ENCODE results near the gene PPM1J. TPM values are rescaled to one million over a fixed set of nuclear protein-coding genes. Genes with fewer than 3 reads are reported as not detected.

The PPM1J gene
- total and polyA plus RNA-seq, 9 of the 15 experiments (the other 6 are each of a cell fraction or from before 2014, with no cell fraction given), result 0.25 to 10.5 (median 4.2) TPM

DNA sequence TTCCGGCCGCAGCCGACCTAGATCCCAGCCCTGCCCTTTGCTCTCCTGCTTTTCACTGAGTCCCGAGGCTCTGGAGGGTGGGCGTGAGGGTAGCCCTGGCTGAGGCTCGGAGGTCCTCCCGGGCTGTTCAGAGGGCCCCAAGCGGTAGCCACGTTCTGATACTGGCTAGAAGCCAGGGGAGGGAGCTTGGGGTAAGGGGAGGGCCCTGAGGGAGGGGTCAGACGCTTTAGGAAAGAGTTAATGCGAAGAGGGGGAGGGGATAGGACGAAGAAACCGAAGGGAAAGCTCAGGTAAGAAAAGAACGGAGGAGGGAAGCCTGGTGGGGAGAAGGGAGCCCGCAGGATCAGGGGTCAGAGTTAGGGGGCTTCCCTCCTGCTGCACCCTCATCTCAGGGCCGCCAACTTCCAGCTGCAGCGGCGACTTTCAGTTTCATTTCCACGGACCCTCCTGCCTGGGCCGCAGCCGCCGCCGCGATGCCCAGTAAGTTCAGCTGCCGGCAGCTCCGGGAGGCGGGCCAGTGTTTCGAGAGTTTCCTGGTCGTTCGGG lies 40.6 kb downstream of the PPM1J start, which contains the start of gene MOV10 (continued):
- TF ChIP-seq ZNF609 (CRISPR knock-in tag; IDR thresholded peaks at IDR 0.05; ENCODE audit: borderline replicate concordance) (0 out of 2 replicates have a peak, but pooled peaks have one; percentile 59), EP400 (IDR thresholded peaks at IDR 0.05) (peak; percentile 83), NR2F6 (CRISPR knock-in tag; IDR thresholded peaks at IDR 0.05) (peak; percentile 60; the same call in 1 of the 2 replicates), EWSR1 (IDR thresholded peaks at IDR 0.05; ENCODE audit: borderline replicate concordance, low read depth, partially characterized antibody) (no peak), SP1 (CRISPR knock-in tag; IDR thresholded peaks at IDR 0.05) (peak; percentile 61; the same call in 1 of the 2 replicates), HDGF (IDR thresholded peaks at IDR 0.05) (peak; percentile 76; the same call in 1 of the 2 replicates), TFAM (CRISPR knock-in tag; conservative IDR thresholded peaks at IDR 0.05) (no peak), TAF7 (tag; IDR thresholded peaks at IDR 0.05) (peak; percentile 54; the same call in 1 of the 2 replicates), NR2C2 (CRISPR knock-in tag; IDR thresholded peaks at IDR 0.05) (peak; percentile 53; the same call in 1 of the 2 replicates), NR2C2 (tag; IDR thresholded peaks at IDR 0.05) (peak; percentile 77), ZNF449 (CRISPR knock-in tag; IDR thresholded peaks at IDR 0.05) (0 out of 2 replicates have a peak, but pooled peaks have one; percentile 9)
- TF ChIP-seq, protein P1, sequence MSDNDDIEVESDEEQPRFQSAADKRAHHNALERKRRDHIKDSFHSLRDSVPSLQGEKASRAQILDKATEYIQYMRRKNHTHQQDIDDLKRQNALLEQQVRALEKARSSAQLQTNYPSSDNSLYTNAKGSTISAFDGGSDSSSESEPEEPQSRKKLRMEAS (CRISPR knock-in tag; IDR thresholded peaks at IDR 0.05), result peak; percentile 23; the same call in 1 of the 2 replicates
- TF ChIP-seq, protein P2, sequence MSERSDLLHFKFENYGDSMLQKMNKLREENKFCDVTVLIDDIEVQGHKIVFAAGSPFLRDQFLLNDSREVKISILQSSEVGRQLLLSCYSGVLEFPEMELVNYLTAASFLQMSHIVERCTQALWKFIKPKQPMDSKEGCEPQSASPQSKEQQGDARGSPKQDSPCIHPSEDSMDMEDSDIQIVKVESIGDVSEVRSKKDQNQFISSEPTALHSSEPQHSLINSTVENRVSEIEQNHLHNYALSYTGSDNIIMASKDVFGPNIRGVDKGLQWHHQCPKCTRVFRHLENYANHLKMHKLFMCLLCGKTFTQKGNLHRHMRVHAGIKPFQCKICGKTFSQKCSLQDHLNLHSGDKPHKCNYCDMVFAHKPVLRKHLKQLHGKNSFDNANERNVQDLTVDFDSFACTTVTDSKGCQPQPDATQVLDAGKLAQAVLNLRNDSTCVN (CRISPR knock-in tag; IDR thresholded peaks at IDR 0.05), result peak; percentile 94
- TF ChIP-seq, protein P3, sequence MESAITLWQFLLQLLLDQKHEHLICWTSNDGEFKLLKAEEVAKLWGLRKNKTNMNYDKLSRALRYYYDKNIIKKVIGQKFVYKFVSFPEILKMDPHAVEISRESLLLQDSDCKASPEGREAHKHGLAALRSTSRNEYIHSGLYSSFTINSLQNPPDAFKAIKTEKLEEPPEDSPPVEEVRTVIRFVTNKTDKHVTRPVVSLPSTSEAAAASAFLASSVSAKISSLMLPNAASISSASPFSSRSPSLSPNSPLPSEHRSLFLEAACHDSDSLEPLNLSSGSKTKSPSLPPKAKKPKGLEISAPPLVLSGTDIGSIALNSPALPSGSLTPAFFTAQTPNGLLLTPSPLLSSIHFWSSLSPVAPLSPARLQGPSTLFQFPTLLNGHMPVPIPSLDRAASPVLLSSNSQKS (CRISPR knock-in tag; IDR thresholded peaks at IDR 0.05), result peak; percentile 48; the same call in 1 of the 2 replicates
- TF ChIP-seq, protein P4, sequence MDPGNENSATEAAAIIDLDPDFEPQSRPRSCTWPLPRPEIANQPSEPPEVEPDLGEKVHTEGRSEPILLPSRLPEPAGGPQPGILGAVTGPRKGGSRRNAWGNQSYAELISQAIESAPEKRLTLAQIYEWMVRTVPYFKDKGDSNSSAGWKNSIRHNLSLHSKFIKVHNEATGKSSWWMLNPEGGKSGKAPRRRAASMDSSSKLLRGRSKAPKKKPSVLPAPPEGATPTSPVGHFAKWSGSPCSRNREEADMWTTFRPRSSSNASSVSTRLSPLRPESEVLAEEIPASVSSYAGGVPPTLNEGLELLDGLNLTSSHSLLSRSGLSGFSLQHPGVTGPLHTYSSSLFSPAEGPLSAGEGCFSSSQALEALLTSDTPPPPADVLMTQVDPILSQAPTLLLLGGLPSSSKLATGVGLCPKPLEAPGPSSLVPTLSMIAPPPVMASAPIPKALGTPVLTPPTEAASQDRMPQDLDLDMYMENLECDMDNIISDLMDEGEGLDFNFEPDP (CRISPR knock-in tag; IDR thresholded peaks at IDR 0.05), result peak; percentile 87
